CD4-positive, alpha-beta T cell treated with Interleukin-15 for 4 hours (primary cell): ENCODE data around the gene NRG3.

Source experiments
- DNase-seq: peaks from one replicate; pipeline ENCODE4 v3.0.0-alpha.2; 2020; ENCODE audit warnings: low spot score

The NRG3 gene

DNA sequence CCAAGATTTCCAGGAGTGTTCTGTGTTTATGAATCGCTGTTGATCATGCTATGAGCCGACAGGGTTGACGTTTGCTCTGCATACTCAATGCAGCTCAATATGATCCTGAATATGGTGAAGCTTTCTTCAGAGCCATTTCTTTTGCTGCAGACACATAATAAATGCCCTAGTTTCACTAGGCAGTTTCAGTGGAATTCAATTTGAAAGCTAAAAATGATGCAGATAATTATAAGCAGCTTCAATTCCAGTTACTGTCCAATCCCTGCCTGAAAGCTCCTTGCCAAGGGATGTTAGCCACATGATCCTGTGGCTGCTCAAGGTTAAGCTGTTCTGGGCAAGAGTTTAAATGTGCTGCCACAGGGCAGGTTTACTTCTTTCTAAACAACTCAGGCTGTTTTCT is 805.6 kb downstream of the NRG3 start:
- no peak for DNase-seq

DNA sequence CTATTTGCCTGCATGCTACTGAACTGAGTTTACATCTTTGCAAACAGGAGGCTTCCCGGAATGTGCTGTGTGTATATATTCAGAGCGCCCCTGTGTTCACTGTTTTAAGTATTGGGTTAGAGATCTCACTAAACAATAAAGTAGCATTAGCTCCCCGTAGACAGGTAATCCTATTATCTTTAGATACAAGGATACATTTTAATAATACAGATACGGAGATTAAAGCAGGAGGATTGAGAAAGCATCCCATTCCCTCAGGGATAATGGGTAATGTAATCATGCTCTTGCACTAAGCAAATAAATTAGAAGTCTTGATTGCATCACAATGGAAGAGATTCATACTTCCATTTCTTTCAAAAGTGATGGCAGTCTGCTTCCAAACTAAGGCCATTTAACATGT is 809.0 kb downstream of the NRG3 start:
- no peak for DNase-seq

- DNase-seq = no peak
Observed at GRCh38 chr10:82685087-82685486, 810.1 kb downstream of the NRG3 start.

DNA sequence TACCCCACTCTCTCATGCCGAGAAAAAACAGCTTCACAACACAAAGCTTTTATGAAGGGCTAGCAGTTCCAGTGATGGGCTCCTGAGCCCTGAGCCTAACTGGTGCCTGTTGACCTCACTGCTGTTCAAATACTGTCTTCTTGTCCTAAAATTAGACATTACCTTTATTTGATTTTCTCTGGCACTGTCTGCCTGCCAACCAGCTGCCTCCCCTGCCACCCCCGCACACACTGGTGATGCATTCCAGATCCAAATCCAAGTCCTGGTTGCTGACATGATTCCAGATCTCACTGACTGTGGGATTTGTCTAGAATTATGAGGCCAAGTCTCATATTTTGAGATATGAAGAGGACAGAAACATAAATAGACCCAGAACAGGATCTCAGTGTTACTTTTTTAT is 816.2 kb downstream of the NRG3 start:
- DNase-seq = no peak

- DNase-seq = no peak
Observed at GRCh38 chr10:82692458-82692857, 817.5 kb downstream of the NRG3 start.

- DNase-seq = no peak
Observed at GRCh38 chr10:82721831-82722230, 846.8 kb downstream of the NRG3 start.

DNA sequence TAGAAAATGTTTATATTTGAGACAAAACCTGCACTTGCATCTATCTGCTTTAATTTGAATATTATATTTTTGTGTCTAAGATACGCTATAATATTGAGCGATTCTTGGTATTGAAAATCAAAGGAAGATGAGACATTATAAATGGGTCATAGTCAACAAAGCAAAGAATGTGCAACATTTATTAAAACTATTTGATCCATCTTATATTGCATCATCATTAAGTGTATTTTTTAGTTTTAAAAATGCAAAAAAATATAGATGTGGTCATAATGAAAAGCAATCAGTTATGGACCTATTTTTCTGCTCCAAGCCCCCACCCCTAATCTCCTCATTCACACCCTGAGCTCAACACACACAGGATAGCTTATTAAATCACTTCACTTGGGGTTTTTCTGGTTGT is 847.3 kb downstream of the NRG3 start:
- no peak for DNase-seq

DNA sequence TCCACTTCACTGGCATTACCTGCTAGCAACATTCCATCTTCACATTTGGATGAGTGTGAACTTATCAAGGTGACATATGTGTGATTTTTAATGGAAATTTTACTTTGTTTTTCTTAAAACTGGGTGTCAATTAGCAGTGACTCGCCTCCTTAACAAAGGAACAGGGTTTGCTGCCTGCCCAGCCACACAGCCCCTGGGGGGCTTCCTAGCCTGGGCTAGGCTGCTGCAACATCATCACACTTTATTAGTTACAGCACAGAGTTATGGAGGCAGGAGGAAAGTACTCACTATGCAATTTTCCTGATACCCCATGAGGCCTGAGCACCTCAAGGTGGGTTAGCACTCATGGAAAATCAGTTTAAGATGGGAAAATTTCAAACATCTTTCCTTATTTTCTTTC is 861.3 kb downstream of the NRG3 start:
- DNase-seq = no peak

- DNase-seq = no peak
Observed at GRCh38 chr10:82737549-82737948, 862.6 kb downstream of the NRG3 start.

DNA sequence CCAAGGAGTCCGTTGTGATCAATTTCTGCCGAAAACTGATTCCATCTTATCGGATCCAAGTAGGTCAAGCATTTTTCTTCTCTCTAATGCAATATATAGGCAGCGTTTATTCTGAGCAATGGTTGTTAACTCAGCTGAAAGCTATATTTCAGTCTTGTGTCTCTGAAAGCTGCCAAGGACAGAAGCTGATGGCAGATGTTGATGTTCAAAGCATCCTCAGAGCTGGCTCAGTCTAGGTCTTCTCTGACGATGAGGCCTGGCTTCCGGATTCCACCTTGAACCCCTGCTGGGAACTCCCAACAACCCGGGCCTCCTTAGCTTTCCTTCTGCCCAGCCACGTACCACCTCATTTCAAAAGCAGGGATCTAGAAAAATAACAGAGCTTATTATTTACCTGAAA is 863.6 kb downstream of the NRG3 start:
- DNase-seq = no peak

GRCh38 chr10:82742478-82742877 is 867.5 kb downstream of the NRG3 start:
- DNase-seq = no peak

GRCh38 chr10:82742898-82743297 is 867.9 kb downstream of the NRG3 start:
- no peak for DNase-seq

- DNase-seq = no peak
Observed at GRCh38 chr10:82750538-82750937, 875.5 kb downstream of the NRG3 start.

DNA sequence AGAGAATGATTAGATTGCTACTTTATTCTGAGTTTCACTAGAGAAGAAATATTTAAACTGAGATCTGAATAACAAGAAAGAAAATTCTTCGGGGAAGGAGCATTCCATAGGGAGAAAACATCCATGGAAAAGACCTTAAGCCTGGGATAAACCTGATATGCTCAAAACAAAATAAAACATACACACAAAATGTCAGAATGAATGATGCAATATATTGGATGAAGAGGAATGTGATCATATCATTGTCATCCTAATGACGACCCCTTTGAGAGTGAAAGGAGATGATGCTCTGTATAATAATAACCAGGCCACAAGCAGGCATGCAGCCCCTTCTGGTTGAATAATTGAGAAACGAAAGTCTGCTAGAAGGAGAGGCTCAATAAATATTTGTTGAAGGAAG is 882.4 kb downstream of the NRG3 start:
- no peak for DNase-seq

- DNase-seq = no peak
Observed at GRCh38 chr10:82757901-82758300, 882.9 kb downstream of the NRG3 start.

DNA sequence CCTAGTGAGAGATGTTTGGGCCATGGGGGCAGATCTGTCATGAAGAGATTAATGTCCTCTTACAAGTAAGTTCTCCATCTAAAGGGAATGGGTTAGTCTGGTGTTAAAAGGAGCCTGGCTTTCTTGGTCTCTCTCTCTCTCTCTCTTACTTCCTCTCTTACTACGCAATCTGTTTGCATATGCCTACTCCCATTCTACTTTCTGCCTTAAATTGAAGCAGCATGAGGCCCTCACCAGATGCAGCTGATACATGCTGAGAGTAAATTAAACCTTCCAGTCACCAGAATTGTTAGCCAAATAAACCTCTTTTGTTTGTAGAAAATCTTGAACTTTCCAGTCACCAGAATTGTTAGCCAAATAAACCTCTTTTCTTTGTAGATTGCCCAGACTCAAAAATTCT is 884.1 kb downstream of the NRG3 start:
- no peak for DNase-seq

- no peak for DNase-seq
Observed at GRCh38 chr10:82762641-82763040, 887.6 kb downstream of the NRG3 start.

DNA sequence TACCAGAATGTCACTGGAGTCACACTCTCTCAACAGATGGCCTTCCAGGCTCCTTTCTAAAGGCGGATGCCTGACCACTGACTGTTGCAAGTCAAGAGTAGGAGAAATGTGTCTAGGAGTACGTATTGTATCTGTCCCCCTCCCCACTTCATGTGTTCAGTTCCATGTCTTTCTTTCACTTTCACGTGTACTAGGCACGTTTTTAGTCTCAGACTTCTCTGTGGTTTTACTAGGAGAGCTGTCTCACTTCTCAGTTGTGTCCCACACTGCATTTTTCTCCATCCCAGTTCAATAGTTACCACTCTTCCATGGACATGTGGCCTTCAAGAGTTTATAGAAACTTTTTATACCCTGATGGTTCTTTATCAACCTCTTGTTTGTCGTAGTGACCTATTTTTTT is 893.0 kb downstream of the NRG3 start:
- DNase-seq = no peak

GRCh38 chr10:82778908-82779307 is 903.9 kb downstream of the NRG3 start:
- DNase-seq = no peak

GRCh38 chr10:82796510-82796909 is 921.5 kb downstream of the NRG3 start:
- no peak for DNase-seq

DNA sequence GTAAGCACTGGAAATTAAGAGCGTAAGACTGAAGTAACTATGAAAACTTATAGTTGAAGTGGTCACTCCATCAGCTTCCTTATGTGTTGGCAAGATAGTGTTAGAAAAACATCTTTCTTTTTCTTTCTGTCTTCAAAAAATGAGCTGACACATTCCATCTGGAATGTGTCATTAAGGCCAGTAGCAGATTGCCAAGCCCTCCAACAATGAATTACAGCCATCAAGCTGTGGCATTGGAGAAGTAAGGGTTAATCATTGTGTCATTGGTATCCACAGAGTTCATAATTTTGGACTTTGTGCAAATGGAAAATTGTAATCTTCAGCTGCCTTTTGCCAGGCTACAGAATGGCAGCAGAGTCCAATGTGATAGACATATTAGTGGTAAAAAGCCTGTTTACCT is 926.3 kb downstream of the NRG3 start:
- DNase-seq = no peak

DNA sequence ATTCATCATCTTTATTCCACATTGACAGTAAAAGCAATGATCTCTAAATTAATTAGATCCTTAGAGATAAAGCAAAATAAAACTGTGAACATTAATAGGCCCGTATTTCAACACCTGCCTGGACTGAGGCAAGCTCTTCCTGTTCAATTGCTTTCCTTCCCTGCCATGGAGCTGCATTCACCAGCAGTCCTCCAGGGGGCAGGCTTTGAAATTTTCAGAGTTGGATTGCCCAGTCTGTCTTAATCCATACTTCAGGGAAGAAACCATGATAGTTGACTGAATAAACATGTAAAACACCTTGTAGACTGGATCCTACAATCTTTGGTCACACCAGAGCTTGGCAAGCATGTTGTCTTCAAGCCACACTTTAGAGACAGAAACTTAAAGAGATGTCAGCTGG is 936.6 kb downstream of the NRG3 start:
- DNase-seq = no peak

DNA sequence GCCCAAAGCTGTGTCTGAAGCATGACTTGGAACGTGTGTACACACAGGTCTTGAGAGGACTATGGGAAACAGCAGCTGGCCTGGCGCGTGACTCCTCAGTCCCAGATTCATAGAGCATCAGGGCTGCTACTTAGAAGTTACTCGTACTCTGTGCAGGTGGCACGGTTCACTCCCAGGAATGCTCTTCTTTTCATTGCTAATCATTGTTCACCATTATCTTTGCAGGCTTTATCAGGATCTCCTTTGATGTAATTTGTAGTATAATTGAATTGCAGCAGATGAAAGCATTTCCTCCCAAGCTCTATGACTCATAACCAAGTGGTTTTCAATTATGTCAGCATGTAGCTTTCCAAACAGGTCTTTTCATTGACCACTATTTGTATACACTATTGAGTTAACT is 938.9 kb downstream of the NRG3 start:
- DNase-seq = no peak

GRCh38 chr10:82814635-82815034 is 939.6 kb downstream of the NRG3 start:
- DNase-seq = no peak

DNA sequence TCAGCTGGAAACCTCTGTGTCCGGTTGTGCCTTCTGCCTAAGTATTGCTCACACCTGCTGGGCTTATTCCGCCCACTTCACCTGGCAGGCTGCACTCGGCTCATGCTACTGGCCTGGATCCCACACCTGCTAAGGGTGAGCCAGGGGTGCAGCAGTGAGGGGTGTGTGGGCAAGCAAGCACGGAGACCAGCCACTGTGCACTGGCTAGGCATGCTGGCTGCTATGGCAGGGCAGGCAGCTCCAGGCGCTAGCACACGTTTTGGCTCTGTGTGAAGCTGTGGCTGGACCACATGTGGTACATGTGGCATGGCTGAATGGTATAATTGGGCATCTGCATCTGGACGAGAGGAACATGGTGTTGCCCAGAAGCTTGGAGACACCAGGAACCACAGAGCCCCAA is 940.7 kb downstream of the NRG3 start:
- no peak for DNase-seq
